Lower lobe of right lung (tissue), 2 donors: ENCODE results near the gene MAP4K2. TPM values are rescaled to one million over a fixed set of nuclear protein-coding genes. Genes with fewer than 3 reads are reported as not detected.
A peak's percentile ranks its signal among the peaks of the same experiment; 100 is the strongest.

Source experiments
- ATAC-seq, 2 donors: fragments of 200-7000 bp; cut with Tn5 transposase; one replicate each; pipeline ENCODE4 v1.9.1; 2020 to 2022; ENCODE audit warnings: mild to moderate bottlenecking in 2 of 2, moderate library complexity in 2 of 2
- DNase-seq: peaks from one replicate; pipeline ENCODE4 v3.0.0-alpha.2; 2020
- H3K27ac ChIP-seq: fragments of 200-600 bp; one replicate; pipeline ENCODE4 v1.8.0; 2022
- H3K27me3 ChIP-seq: fragments of 200-600 bp; one replicate; pipeline ENCODE4 v1.8.0; 2022; ENCODE audit warnings: low read depth
- H3K36me3 ChIP-seq: fragments of 200-600 bp; one replicate; pipeline ENCODE4 v1.8.0; 2022; ENCODE audit warnings: mild to moderate bottlenecking
- H3K4me1 ChIP-seq: fragments of 200-600 bp; one replicate; pipeline ENCODE4 v1.8.0; 2022
- H3K4me3 ChIP-seq: fragments of 200-600 bp; one replicate; pipeline ENCODE4 v1.8.0; 2022; ENCODE audit warnings: mild to moderate bottlenecking
- H3K9me3 ChIP-seq: fragments of 200-600 bp; one replicate; pipeline ENCODE4 v1.8.0; 2022
- intact Hi-C: fragments of 100-400 bp; cut with DNase I; formaldehyde crosslinking; loops from one replicate; pipeline ENCODE4 v1.11.0; 2022
- total RNA-seq: library from RNA; stranded (reverse); fragmentation: NEBNext Ultra II Directional; extraction: Animal tissue kit (Norgen Biotek cat#: 25700); gene quantifications from one replicate; pipeline ENCODE4 v1.2.1, GENCODE V29; 2021
- TF ChIP-seq, protein P1 (sequence below): fragments of 200-600 bp; IDR thresholded peaks from one replicate; pipeline ENCODE4 v1.8.0; 2022; ENCODE audit warnings: antibody characterized with exemption, mild to moderate bottlenecking
- donor health status: DM: no; HTN: yes; CAD: no; lungs with severe emphysema.

The MAP4K2 gene
- total RNA-seq, 1 donor from 2014 or later = 29.1 TPM

GRCh38 chr11:64744544-64745188 is 58.3 kb downstream of the MAP4K2 start:
- DNase-seq (no peak), ATAC-seq (no peak)
- Histone ChIP-seq H3K27ac (peak overlapping the region; percentile 94), H3K27me3 (peaks cover 14% of the 10 kb centered on the region), H3K4me3 (peak overlapping the region; percentile 76), H3K36me3 (no peaks in the 10 kb centered on the region), H3K4me1 (peaks cover 40% of the 10 kb centered on the region), H3K9me3 (no peaks in the 10 kb centered on the region)
- intact Hi-C loops = no loop called here
- TF ChIP-seq, protein P1, sequence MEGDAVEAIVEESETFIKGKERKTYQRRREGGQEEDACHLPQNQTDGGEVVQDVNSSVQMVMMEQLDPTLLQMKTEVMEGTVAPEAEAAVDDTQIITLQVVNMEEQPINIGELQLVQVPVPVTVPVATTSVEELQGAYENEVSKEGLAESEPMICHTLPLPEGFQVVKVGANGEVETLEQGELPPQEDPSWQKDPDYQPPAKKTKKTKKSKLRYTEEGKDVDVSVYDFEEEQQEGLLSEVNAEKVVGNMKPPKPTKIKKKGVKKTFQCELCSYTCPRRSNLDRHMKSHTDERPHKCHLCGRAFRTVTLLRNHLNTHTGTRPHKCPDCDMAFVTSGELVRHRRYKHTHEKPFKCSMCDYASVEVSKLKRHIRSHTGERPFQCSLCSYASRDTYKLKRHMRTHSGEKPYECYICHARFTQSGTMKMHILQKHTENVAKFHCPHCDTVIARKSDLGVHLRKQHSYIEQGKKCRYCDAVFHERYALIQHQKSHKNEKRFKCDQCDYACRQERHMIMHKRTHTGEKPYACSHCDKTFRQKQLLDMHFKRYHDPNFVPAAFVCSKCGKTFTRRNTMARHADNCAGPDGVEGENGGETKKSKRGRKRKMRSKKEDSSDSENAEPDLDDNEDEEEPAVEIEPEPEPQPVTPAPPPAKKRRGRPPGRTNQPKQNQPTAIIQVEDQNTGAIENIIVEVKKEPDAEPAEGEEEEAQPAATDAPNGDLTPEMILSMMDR = no peak

GRCh38 chr11:64743591-64744543 is 59.1 kb downstream of the MAP4K2 start, which contains the start of gene RASGRP2:
Gene RASGRP2 (minus strand): TSS chr11:64744142. CDS start chr11:64742866, 1,276 bp downstream.
- peak within 1 kb of the TSS; percentile 94 for H3K27ac ChIP-seq
- DNase-seq = peak; percentile 90
- ATAC-seq = peak; percentile 59 to 71
- H3K4me1 ChIP-seq = peaks cover 40% of the 10 kb centered on the region
- no peaks in the 10 kb centered on the region for H3K9me3 ChIP-seq
- intact Hi-C loops = no loop called here
- H3K36me3 ChIP-seq = no peaks in the 10 kb centered on the region
- TF ChIP-seq, protein P1 = peak; percentile 73
- peak within 1 kb of the TSS; percentile 76 for H3K4me3 ChIP-seq
- H3K27me3 ChIP-seq = peaks cover 14% of the 10 kb centered on the region

GRCh38 chr11:64742889-64743590 is 60.0 kb downstream of the MAP4K2 start:
- intact Hi-C loops = no loop called here
- DNase-seq (peak; percentile 87), ATAC-seq (peak; percentile 72 to 84)
- peak overlapping the region; percentile 76 for H3K4me3 ChIP-seq
- H3K27ac ChIP-seq = peak overlapping the region; percentile 94
- peaks cover 3% of the 10 kb centered on the region for H3K36me3 ChIP-seq
- peaks cover 40% of the 10 kb centered on the region for H3K4me1 ChIP-seq
- TF ChIP-seq, protein P1 = peak; percentile 92
- H3K27me3 ChIP-seq = peaks cover 14% of the 10 kb centered on the region
- no peaks in the 10 kb centered on the region for H3K9me3 ChIP-seq

DNA sequence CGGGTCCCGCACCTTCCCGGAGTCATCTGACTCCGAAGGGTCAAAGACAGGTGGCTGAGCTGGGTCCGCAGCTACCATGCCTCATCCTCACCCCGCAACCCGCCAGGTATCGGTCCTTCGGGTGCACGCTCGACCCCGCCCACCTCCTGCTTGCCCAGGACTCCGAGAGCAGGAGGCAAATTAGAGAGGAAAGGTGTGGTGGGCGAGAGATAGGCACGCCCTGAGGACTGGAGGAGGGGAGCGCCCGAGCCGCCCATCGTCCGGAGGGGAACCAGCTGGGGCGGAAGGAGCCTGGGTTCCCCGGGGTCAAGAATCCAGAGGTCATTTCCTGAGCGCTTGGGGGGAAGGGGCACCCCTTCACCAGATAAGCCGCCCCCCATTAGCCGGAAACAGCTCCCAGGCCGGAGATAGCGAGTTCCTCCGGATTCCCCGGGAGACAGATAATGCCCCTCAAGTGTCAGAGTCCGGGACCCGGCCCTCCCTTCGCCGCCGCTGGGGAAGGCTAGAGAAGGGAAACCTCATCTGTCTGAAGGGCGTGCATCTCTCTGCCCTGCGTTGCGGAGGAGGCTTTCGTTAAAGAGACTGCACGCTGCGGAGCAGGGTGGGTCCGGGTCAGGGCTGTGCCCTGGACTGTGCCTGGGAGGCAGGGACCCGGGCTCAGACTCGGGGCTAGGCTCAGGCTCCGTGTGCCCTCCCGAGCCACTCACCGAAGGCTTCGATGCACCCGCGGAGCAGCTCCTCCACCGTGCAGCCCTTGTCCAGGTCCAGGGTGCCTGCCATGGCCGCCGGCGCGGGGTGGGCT is 60.7 kb downstream of the MAP4K2 start:
- H3K4me3 ChIP-seq = peak overlapping the region; percentile 76
- peaks cover 8% of the 10 kb centered on the region for H3K36me3 ChIP-seq
- TF ChIP-seq, protein P1 = no peak
- H3K4me1 ChIP-seq = peaks cover 40% of the 10 kb centered on the region
- intact Hi-C loops = no loop called here
- H3K27ac ChIP-seq = peak overlapping the region; percentile 94
- H3K27me3 ChIP-seq = peaks cover 14% of the 10 kb centered on the region
- DNase-seq (no peak), ATAC-seq (peak; percentile 5 to 11)
- no peaks in the 10 kb centered on the region for H3K9me3 ChIP-seq
